Hepatocyte (in vitro differentiated cells): ENCODE results near the gene SMC6.

Experiments
- EZH2 ChIP-seq: fragments of 200-600 bp; sonication (generic); IDR thresholded peaks from 2 replicates; pipeline ENCODE4 v1.6.1; 2016; ENCODE audit warnings: antibody characterized with exemption, mild to moderate bottlenecking, borderline replicate concordance
- TF ChIP-seq, protein P1 (sequence below): fragments of 200-600 bp; sonication (generic); IDR thresholded peaks from 2 replicates; pipeline ENCODE4 v1.5.1; 2016; ENCODE audit warnings: antibody characterized with exemption, mild to moderate bottlenecking; ENCODE audit not compliant: poor library complexity

- TF ChIP-seq EZH2, result no peak
- TF ChIP-seq, protein P1, sequence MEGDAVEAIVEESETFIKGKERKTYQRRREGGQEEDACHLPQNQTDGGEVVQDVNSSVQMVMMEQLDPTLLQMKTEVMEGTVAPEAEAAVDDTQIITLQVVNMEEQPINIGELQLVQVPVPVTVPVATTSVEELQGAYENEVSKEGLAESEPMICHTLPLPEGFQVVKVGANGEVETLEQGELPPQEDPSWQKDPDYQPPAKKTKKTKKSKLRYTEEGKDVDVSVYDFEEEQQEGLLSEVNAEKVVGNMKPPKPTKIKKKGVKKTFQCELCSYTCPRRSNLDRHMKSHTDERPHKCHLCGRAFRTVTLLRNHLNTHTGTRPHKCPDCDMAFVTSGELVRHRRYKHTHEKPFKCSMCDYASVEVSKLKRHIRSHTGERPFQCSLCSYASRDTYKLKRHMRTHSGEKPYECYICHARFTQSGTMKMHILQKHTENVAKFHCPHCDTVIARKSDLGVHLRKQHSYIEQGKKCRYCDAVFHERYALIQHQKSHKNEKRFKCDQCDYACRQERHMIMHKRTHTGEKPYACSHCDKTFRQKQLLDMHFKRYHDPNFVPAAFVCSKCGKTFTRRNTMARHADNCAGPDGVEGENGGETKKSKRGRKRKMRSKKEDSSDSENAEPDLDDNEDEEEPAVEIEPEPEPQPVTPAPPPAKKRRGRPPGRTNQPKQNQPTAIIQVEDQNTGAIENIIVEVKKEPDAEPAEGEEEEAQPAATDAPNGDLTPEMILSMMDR, result no peak
These were observed 35.9 kb downstream of the SMC6 start for GRCh38 chr2:17717666-17718065.
